ENCODE measurements around the gene PRTN3. TPM values are rescaled to one million over a fixed set of nuclear protein-coding genes. Genes with fewer than 3 reads are reported as not detected.

Gene PRTN3
- total RNA-seq, 4 donors from 2014 or later: not detected

DNA sequence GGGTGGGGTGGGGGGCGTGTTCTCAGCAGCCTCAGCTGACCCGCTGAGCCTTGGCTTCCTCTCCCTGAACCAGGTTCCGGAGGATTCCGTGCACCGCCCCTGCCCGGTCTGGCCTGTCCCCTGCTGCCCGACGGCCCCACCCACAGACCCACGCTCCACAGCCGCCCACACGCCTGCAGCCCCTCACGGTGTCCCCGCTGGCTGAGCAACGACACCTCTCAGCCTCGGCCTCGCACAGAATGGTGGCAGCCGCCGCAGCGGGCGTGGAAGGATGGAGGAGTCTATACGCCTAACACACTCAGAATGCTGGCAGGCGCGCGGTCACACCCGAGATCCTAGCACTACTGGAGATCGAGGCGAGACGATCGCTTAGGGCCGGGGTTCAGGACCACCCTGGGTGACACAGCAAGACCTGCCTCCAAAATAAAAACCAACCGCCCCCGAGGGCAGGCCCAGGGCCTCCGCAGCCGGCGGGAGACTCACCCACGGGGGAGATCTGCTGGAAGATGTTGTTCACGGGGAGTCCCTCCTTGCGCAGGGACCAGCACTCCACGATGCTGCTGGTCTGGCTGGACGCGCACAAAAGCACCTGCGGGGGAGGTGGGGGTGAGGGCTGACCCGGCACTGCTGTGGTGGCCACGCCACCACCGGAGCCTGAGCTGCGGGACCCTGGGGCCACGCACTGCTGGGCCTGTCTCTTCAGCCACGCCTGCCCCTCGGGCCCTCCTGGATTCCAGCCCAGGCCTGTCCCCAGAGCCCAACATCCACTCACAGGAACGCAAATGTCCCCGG, 43.8 kb downstream of the PRTN3 start:
- ATAC-seq: no peak
- TF ChIP-seq, protein P1, sequence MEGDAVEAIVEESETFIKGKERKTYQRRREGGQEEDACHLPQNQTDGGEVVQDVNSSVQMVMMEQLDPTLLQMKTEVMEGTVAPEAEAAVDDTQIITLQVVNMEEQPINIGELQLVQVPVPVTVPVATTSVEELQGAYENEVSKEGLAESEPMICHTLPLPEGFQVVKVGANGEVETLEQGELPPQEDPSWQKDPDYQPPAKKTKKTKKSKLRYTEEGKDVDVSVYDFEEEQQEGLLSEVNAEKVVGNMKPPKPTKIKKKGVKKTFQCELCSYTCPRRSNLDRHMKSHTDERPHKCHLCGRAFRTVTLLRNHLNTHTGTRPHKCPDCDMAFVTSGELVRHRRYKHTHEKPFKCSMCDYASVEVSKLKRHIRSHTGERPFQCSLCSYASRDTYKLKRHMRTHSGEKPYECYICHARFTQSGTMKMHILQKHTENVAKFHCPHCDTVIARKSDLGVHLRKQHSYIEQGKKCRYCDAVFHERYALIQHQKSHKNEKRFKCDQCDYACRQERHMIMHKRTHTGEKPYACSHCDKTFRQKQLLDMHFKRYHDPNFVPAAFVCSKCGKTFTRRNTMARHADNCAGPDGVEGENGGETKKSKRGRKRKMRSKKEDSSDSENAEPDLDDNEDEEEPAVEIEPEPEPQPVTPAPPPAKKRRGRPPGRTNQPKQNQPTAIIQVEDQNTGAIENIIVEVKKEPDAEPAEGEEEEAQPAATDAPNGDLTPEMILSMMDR (IDR thresholded peaks at IDR 0.05): no peak
- TF ChIP-seq POLR2A (IDR thresholded peaks at IDR 0.05) (no peak), EP300 (IDR thresholded peaks at IDR 0.05) (no peak), POLR2AphosphoS5 (IDR thresholded peaks at IDR 0.05) (no peak)
- peaks cover 0 to 100% of the 10 kb centered on the region in 2 donors for H3K36me3 ChIP-seq
- H3K4me3 ChIP-seq: no peak overlapping the region
- H3K27ac ChIP-seq: no peak overlapping the region
- no peaks in the 10 kb centered on the region for H3K9me3 ChIP-seq
- H3K4me1 ChIP-seq: no peaks in the 10 kb centered on the region
- no peaks in the 10 kb centered on the region for H3K27me3 ChIP-seq
- WGBS, 2 donors (ENCODE audit: low coverage in 1 of 2): 84 to 93% methylated on average over 3 to 5 of the region's 51 CpGs

DNA sequence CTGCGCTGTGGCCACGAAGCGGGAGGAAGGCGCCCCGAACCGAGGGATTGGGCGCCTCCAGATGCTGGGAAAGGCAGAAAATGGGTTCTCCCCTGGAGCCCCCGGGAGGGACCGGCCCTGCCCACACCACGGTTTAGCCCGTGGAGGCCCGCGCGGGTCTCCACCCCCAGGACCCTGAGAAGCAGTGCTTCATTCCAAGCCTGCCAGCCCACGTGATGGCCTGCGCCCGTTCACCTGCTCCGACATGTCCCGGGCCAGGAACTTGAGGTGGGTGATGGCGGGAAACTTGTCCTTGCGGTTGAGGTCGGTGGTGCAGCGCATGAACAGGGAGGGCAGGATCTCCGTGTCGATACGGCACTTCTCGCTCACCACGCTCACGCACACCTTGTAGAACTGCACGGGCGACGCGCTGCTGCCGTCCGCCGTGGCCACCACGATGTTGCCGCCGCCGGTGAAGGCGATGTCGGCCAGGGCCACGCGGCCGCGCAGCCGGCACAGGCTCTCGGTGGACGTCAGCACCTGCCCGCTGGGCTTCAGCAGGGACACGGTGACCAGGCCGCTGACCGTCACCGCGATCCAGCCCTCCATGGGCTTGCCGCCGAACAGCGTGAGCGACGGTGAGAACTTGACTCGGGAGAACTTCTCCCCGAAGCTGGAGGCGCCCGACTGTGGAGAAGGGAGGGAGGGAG, 44.9 kb downstream of the PRTN3 start:
- no peak for ATAC-seq
- Histone ChIP-seq H3K4me3 (no peak overlapping the region), H3K4me1 (peaks cover 0 to 2% (median 0%) of the 10 kb centered on the region in 3 donors), H3K9me3 (no peaks in the 10 kb centered on the region), H3K36me3 (peaks cover 0 to 100% of the 10 kb centered on the region in 2 donors), H3K27ac (no peak overlapping the region), H3K27me3 (no peaks in the 10 kb centered on the region)
- TF ChIP-seq EP300 (IDR thresholded peaks at IDR 0.05) (no peak), POLR2AphosphoS5 (IDR thresholded peaks at IDR 0.05) (no peak), POLR2A (IDR thresholded peaks at IDR 0.05) (no peak)
- TF ChIP-seq, protein P1 (IDR thresholded peaks at IDR 0.05): no peak
- WGBS, 2 donors (ENCODE audit: low coverage in 1 of 2): 80 to 96% methylated on average over 1 to 11 of the region's 64 CpGs

DNA sequence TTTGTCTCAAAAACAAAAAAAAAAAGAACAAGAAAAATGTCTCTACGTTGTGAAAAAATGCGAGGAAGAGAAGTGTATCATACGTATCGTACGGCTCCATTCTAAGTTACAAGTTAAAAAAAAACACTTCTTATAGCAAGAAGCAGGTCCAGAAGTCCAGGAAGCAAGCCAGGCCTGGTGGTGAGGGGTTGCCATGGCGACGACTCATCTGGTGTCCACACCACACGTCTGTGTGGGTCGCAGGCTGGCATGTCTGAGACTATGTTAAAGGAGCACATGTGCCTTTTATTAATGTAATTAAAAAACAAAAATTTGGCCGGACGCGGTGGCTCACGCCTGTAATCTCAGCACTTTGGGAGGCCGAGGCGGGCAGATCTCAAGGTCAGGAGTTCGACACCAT, 46.3 kb downstream of the PRTN3 start:
- H3K4me3 ChIP-seq: no peak overlapping the region
- no peak for ATAC-seq
- H3K27ac ChIP-seq: no peak overlapping the region
- 64 to 65% methylated on average over 11 of the region's 16 CpGs for WGBS, 2 donors (ENCODE audit: low coverage in 1 of 2)
- no peaks in the 10 kb centered on the region for H3K9me3 ChIP-seq
- peaks cover 0 to 16% (median 3%) of the 10 kb centered on the region in 3 donors for H3K4me1 ChIP-seq
- peaks cover 0 to 90% of the 10 kb centered on the region in 2 donors for H3K36me3 ChIP-seq
- H3K27me3 ChIP-seq: no peaks in the 10 kb centered on the region
- TF ChIP-seq POLR2A (IDR thresholded peaks at IDR 0.05) (no peak), POLR2AphosphoS5 (IDR thresholded peaks at IDR 0.05) (no peak), EP300 (IDR thresholded peaks at IDR 0.05) (no peak)
- TF ChIP-seq, protein P1 (IDR thresholded peaks at IDR 0.05): no peak

DNA sequence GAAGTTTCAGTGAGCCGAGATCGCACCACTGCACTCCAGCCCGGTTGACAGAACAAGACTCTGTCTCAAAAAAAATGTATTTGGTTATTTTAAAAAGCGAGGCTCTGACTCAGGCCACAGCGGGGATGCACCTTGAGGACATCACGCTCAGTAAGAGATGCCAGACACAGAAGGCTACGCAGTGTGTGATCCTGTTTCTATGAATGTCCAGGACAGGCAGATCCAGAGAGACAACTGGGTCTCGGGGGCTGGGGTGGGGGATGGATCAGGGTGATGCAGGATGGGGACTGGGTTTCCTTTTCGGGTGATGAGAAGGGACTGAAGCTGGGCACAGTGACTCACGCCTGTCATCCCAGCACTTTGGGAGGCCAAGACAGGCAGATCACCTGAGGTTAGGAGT, 46.8 kb downstream of the PRTN3 start:
- TF ChIP-seq EP300 (IDR thresholded peaks at IDR 0.05) (no peak), POLR2A (IDR thresholded peaks at IDR 0.05) (no peak)
- 80 to 95% methylated on average over 1 to 4 of the region's 10 CpGs for WGBS, 2 donors (ENCODE audit: low coverage in 1 of 2)
- Histone ChIP-seq H3K4me1 (peaks cover 0 to 19% (median 5%) of the 10 kb centered on the region in 3 donors), H3K36me3 (peaks cover 0 to 84% of the 10 kb centered on the region in 2 donors), H3K27ac (no peak overlapping the region), H3K27me3 (no peaks in the 10 kb centered on the region), H3K9me3 (no peaks in the 10 kb centered on the region), H3K4me3 (no peak overlapping the region)
- no peak for ATAC-seq

DNA sequence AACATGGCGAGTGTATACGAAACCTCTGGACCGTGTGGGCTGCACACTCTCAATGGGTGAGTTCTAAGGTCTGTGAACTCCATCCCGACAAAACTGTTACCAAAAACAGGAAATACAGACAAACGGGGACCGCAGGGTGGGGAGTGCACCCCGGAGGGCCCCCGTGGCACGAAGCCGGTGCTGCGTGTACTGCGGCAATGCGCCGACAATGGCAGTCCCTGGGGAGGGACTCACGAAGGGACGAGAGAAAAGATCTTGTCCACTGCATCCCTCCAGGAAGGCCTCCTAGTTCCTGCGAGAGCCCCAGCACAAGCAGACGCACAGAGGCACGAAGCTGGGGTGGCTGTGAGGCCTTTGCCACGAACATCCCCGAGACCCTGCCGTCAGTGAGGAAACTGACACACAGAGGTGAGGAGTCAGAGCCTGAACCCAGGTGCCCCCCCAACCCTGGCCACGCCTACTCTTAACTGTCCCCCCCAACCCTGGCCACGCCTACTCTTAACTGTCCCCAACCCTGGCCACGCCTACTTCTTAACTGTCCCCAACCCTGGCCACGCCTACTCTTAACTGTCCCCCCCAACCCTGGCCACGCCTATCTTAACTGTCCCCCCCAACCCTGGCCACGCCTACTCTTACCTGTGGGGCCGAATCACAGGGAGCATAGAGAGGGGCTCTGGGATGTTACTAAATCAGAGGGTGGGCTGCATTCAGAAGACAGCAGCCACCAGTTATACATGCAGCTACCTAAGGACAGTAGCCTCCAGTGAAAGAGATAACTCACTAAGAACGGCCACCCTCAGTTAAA, 48.0 kb downstream of the PRTN3 start:
- Histone ChIP-seq H3K4me3 (no peak overlapping the region), H3K36me3 (peaks cover 0 to 72% of the 10 kb centered on the region in 2 donors), H3K27me3 (no peaks in the 10 kb centered on the region), H3K9me3 (no peaks in the 10 kb centered on the region), H3K27ac (no peak overlapping the region), H3K4me1 (peaks cover 0 to 24% (median 5%) of the 10 kb centered on the region in 3 donors)
- WGBS, 2 donors (ENCODE audit: low coverage in 1 of 2): 87 to 91% methylated on average over 16 to 19 of the region's 30 CpGs
- TF ChIP-seq POLR2A (IDR thresholded peaks at IDR 0.05): no peak
- TF ChIP-seq, protein P1 (IDR thresholded peaks at IDR 0.05): no peak
- no peak for ATAC-seq

Measured in gastroesophageal sphincter (tissue), 4 donors.